Esophagus (tissue), 2 donors: ENCODE data around the gene STK4. TPM values are rescaled to one million over a fixed set of nuclear protein-coding genes. Genes with fewer than 3 reads are reported as not detected.
A peak's percentile ranks its signal among the peaks of the same experiment; 100 is the strongest.

Experiments used
- H3K27ac ChIP-seq, 2 donors: one replicate each; pipeline ENCODE4 v1.5.1; 2013; ENCODE audit warnings: low read depth in 2 of 2, mild to moderate bottlenecking in 2 of 2, inconsistent platforms in 1 of 2, low read length in 1 of 2, moderate library complexity in 1 of 2
- H3K27me3 ChIP-seq, 2 donors: one replicate each; pipeline ENCODE4 v1.6.1; 2013; ENCODE audit warnings: low read length in 2 of 2, control low read depth in 1 of 2, mild to moderate bottlenecking in 1 of 2; ENCODE audit not compliant: insufficient read depth in 2 of 2, control insufficient read depth in 1 of 2
- H3K36me3 ChIP-seq, 2 donors: one replicate each; pipeline ENCODE4 v1.6.1; 2013; ENCODE audit warnings: low read length in 1 of 2; ENCODE audit not compliant: control insufficient read depth in 2 of 2, insufficient read depth in 2 of 2
- H3K4me1 ChIP-seq, 2 donors: one replicate each; pipeline ENCODE4 v1.6.1; 2013; ENCODE audit warnings: low read length in 1 of 2; ENCODE audit not compliant: control insufficient read depth in 2 of 2, insufficient read depth in 2 of 2
- H3K4me3 ChIP-seq, 2 donors: one replicate each; pipeline ENCODE4 v1.5.1; 2013; ENCODE audit warnings: low read length in 2 of 2, mild to moderate bottlenecking in 2 of 2, low read depth in 1 of 2, moderate library complexity in 1 of 2
- H3K9me3 ChIP-seq, 2 donors: one replicate each; pipeline ENCODE4 v1.6.1; 2013; ENCODE audit warnings: mild to moderate bottlenecking in 2 of 2, low read depth in 1 of 2, low read length in 1 of 2, moderate library complexity in 1 of 2; ENCODE audit not compliant: control insufficient read depth in 2 of 2, insufficient read depth in 1 of 2
- WGBS, 2 donors: extraction: QIAGEN DNeasy Blood & Tissue Kit; methylation state at CpG; one replicate each; pipeline ENCODE4 v1.1.7; 2013; 5-methylcytosine and 5-hydroxymethylcytosine counted together
- polyA plus RNA-seq, 2 donors: library from polyadenylated mRNA; stranded (reverse); fragments of 200-250 nt; gene quantifications; one replicate each; pipeline ENCODE4 v1.2.3, GENCODE V29; 2013
- donor health status: healthy with polysubstance abuse.
- donor health status: Bipolar disorder and iron deficiency.

STK4 gene
- polyA plus RNA-seq, 2 donors, result 4.7 to 4.8 TPM

DNA sequence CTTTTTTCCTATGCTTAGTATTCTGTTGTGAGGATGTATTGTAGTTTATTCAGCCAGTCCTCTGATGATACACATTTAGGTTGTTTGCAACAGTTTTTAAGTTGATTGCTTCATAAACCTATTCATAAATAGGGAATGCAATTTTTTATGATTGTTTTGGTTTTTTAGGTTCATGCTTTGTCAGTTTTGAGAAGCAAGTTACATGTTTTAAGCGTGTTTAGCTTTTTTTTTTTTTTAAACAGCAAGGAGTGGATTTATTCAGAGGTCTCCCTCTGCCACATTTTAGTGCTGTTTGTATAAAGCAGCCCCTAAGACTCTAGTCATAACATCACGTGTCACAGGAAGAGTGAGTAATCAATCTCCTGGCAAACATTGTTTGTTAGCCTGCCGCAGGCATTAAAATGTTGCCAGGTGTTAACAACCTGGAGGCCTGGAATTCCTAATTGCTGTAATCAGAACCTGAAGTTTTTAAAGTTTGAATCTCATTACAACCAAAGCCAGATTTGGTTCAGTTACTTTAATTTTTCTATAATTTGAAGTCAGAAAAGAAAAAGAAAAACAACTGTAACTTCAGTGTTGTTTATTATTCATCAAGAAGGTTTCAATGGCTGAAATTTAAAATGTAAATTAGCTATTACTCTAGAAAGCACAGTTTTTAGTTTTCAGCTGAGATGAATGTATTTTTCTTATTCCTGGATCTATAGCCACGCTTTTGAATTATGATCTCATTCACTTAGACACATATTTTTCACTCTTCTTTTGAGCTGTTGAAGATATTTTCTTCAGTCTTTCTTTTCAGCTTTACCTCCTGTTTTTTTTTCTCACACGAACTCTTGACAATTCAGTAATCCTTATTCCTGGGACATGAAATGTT, 75.4 kb downstream of the STK4 start:
- no peak overlapping the region for H3K4me3 ChIP-seq
- no peaks in the 10 kb centered on the region for H3K36me3 ChIP-seq
- H3K9me3 ChIP-seq, result no peaks in the 10 kb centered on the region
- H3K4me1 ChIP-seq, result no peaks in the 10 kb centered on the region
- H3K27ac ChIP-seq, result no peak overlapping the region
- 40% methylated on average over 5 of the region's 5 CpGs for whole genome bisulfite sequencing, 2 donors
- no peaks in the 10 kb centered on the region for H3K27me3 ChIP-seq

DNA sequence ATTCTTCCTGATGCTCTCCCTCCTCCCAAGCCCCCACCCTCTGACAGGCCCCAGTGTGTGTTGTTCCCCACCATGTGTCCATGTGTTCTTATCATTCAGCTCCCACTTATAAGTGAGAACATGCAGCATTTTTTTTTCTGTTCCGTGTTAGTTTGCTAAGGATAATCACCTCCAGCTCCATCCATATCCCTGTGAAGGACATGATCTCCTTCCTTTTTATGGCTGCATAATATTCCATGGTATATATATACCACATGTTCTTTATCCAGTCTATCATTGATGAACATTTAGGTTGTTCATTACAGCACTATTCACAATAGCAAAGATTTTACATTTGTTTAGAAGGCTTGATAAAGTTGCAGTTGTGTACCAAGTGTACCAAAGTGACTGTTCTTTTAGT, 76.7 kb downstream of the STK4 start:
- no peaks in the 10 kb centered on the region for H3K4me1 ChIP-seq
- no peaks in the 10 kb centered on the region for H3K9me3 ChIP-seq
- no peaks in the 10 kb centered on the region for H3K36me3 ChIP-seq
- WGBS, 2 donors, result 97 to 100% methylated on average over 1 of the region's 1 CpG
- no peak overlapping the region for H3K4me3 ChIP-seq
- H3K27me3 ChIP-seq, result no peaks in the 10 kb centered on the region
- no peak overlapping the region for H3K27ac ChIP-seq

DNA sequence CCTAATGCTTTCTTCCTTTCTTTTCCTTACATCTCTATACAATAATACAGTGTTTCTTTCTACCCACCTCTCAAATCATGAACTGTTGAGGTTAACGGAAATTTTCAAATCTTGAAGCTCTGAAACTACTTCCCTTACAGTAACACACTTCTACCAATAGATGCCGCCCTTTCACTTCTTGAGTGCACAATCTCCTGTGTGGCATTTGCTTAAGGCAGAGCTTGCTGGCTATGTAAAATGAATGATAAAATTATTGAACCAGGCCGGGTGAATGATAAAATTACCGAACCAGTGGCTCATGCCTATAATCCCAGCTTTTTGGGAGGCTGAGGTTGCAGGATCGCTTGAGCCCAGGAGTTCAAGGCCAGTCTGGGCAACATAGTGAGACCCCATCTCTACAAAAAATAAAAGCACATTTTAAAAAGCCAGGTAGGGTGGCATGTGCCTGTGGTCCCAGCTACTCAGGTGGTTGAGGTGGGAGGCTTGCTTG, 77.8 kb downstream of the STK4 start:
- Histone ChIP-seq H3K27me3 (no peaks in the 10 kb centered on the region), H3K36me3 (no peaks in the 10 kb centered on the region), H3K4me1 (no peaks in the 10 kb centered on the region), H3K4me3 (no peak overlapping the region), H3K9me3 (no peaks in the 10 kb centered on the region), H3K27ac (no peak overlapping the region)
- 21 to 29% methylated on average over 5 of the region's 5 CpGs for WGBS, 2 donors

DNA sequence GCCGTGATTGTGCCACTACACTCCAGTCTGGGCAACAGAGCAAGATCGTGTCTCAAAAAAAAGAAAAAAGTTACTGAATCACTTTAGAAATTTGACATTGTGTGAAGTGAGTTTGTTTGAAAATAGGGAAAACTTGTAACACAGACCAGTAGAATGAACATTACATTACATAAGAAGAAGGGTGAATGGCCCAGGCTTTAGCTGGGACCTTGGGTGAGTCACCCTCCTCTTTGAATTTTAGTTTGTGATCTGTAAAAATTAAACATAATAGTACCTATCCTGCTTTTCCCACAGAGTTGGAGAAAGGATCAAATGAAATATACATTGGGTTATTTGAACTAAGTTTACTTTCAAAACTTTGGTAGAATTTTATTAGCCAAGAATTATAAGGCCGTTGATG, 78.3 kb downstream of the STK4 start:
- H3K9me3 ChIP-seq, result no peaks in the 10 kb centered on the region
- H3K27ac ChIP-seq, result no peak overlapping the region
- 90 to 93% methylated on average over 3 of the region's 3 CpGs for WGBS, 2 donors
- no peaks in the 10 kb centered on the region for H3K27me3 ChIP-seq
- no peaks in the 10 kb centered on the region for H3K4me1 ChIP-seq
- no peaks in the 10 kb centered on the region for H3K36me3 ChIP-seq
- H3K4me3 ChIP-seq, result no peak overlapping the region

DNA sequence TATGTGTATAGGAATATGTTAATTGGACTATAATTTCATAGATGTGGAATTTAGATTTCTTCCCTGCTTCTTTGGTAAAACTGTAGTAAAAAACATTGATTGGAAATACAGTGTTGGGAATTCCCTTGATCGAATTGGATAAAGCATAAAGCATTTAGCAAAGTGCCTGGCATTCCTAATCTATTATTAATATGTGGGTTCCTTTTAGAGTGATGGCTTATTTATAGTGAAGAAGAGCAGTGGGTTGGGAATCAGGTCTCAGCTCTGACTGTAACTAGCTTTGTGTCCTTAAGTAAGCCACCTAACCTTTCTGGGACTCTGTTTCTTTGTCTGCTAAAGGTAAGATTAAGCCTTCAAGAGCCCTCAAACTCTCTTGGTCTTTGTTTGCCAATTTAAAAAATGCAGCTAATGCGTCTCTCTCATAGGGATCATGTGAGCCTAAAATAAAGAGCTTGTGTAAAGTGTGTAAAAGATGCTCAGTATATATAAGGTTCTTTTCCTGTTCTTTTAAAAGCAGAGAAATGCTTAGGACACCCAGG, 81.3 kb downstream of the STK4 start:
- Histone ChIP-seq H3K4me1 (no peaks in the 10 kb centered on the region), H3K4me3 (no peak overlapping the region), H3K27me3 (no peaks in the 10 kb centered on the region), H3K9me3 (no peaks in the 10 kb centered on the region), H3K27ac (no peak overlapping the region), H3K36me3 (no peaks in the 10 kb centered on the region)
- WGBS, 2 donors, result 93 to 94% methylated on average over 2 of the region's 2 CpGs

DNA sequence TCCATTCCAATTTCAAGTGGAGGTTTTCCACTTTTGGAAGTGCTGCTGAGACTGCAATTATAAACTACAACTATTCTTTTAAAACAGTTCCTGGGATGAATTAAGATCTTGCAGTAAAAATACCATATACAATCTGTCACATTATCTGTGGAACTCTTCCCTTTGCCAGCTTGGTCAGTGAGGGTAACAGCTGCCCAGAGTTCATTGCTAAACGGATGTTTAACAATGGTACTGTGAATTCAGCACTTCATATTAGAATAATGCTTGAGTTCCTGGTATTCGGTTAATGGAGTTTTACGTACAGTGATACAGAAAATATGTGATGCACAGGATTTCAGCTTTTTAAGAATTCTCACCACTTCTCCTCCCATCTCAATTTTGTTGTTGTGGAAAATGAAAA, 83.1 kb downstream of the STK4 start:
- H3K4me1 ChIP-seq, result no peaks in the 10 kb centered on the region
- H3K36me3 ChIP-seq, result no peaks in the 10 kb centered on the region
- H3K9me3 ChIP-seq, result no peaks in the 10 kb centered on the region
- H3K27ac ChIP-seq, result no peak overlapping the region
- no peak overlapping the region for H3K4me3 ChIP-seq
- H3K27me3 ChIP-seq, result no peaks in the 10 kb centered on the region
- WGBS, 2 donors, result 66 to 81% methylated on average over 3 of the region's 3 CpGs

DNA sequence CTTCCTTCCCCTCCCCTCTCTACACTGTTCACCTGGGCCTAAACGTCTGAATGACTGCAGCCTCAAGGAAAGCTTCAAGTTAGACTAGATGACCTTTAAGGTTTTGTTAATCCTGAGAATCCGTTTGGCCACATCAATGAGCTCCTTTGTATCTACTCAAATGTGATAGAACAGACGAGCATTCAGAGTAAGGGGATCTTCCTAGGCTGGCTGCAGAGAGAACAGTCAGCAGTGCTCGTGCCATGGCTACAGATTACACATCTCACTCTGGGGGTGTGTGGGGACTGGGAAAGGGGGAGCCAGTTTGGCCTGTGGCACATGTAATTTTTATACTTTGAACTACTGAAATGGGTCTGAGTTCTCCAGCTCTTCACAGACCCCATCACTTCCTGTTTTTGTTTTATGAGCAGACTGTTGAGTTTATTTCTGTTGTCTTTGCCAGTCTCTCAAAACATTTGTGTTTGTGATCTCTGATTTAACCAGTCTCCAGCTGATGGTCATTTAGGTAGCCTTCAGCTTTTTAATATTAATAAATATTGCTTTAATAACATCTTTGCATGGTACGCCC, 83.7 kb downstream of the STK4 start:
- Histone ChIP-seq H3K4me3 (no peak overlapping the region), H3K27ac (peak overlapping the region in 1 of 2 donors; percentile 15), H3K4me1 (no peaks in the 10 kb centered on the region), H3K36me3 (no peaks in the 10 kb centered on the region), H3K9me3 (no peaks in the 10 kb centered on the region), H3K27me3 (no peaks in the 10 kb centered on the region)
- WGBS, 2 donors, result 66% methylated on average over 5 of the region's 5 CpGs

DNA sequence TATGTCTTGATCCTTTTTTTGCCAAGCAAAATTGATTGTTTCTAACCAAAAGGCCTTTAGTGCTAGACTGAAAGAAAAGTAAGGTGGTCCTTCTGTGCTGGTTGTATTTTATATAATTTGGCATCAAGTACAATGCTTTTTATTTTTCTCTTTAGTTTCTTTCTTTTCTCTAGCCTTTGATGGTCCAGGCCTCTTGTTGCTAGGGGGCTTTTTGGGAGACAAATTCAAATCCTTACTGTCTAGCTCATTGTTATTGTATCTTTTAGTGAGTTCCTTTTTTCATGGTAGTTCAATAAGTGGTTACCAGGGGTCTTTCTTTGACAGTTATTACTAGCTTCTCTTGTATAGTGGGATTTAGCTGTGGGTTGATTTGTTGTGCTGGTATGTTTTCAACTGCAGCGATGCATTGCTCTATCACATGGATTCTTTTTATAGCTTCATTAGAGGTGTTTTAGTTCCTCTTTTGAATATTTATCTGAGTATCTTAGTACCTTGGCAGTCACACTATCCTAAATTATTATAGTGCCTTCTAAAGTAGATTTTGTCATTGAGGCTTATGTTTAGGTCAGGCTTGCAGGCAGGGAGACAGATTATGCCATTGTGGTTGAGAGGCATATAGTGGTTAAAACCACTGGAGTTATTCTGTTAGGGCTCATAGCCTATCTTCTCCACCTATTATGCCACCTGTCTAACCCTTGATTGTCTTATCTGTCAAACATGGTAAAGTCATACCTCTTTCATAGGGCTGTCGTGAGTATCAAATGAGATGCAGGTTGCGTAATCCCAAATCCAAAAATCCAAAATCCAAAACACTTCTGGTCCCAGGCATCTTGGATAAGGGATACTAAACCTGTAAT, 85.1 kb downstream of the STK4 start:
- H3K4me1 ChIP-seq, result no peaks in the 10 kb centered on the region
- no peaks in the 10 kb centered on the region for H3K27me3 ChIP-seq
- WGBS, 2 donors, result 74 to 81% methylated on average over 3 of the region's 3 CpGs
- H3K27ac ChIP-seq, result no peak overlapping the region
- H3K4me3 ChIP-seq, result no peak overlapping the region
- H3K9me3 ChIP-seq, result no peaks in the 10 kb centered on the region
- no peaks in the 10 kb centered on the region for H3K36me3 ChIP-seq

DNA sequence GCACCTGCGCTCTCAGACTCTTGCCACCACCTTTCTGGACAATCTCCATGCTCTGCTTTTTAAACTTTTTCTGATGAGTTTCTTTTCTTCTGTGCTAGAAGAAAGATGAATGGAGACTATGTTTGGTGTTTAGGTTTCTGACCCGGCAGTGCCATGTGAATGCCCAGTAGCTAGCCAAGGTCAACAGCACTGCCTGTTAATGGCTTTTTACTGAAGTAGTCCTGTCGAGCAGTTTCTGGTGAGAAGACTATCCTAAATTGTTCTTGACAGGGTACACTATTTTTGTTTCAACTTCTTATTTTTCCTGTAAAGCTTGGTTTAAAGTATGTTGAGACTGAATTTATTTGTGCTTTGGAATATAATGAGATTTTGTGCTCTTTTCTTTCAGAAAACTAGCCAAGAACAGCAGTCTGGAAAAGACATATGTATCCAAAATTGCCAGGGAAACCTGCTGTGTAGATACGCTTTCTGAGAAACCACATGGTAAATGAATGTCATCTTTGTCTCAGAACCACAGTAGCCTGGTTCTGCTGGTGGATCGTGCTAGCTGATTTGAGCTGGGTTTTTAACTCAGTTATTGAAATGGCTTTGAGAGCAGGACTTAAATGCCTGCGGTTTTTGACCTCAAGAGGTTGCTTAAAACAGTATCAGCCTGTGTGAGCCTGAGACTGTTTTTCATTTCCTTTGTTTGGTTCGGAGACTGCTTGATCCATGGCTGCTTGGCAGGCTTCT, 86.6 kb downstream of the STK4 start:
- Histone ChIP-seq H3K27ac (no peak overlapping the region), H3K4me3 (no peak overlapping the region), H3K9me3 (no peaks in the 10 kb centered on the region), H3K36me3 (peaks cover 5% of the 10 kb centered on the region in 2 donors), H3K4me1 (no peaks in the 10 kb centered on the region), H3K27me3 (no peaks in the 10 kb centered on the region)
- WGBS, 2 donors, result 71 to 72% methylated on average over 7 of the region's 7 CpGs
